GM18861 (cell line): ENCODE measurements around the gene STX2.
"Not testable (repeated sequence)": the region's sequence is repeated elsewhere in the genome, so short reads cannot be mapped to it uniquely, and the experiment has no call there.

Source experiments
- ATAC-seq: cut with Tn5 transposase; IDR thresholded peaks from one replicate; pipeline ENCODE4 v1.9.1; 2021; ENCODE audit not compliant: unreplicated experiment

The STX2 gene

GRCh38 chr12:130803702-130804101 is 35.3 kb downstream of the STX2 start:
- ATAC-seq: no peak

GRCh38 chr12:130800312-130800711 is 38.7 kb downstream of the STX2 start:
- ATAC-seq: no peak

DNA sequence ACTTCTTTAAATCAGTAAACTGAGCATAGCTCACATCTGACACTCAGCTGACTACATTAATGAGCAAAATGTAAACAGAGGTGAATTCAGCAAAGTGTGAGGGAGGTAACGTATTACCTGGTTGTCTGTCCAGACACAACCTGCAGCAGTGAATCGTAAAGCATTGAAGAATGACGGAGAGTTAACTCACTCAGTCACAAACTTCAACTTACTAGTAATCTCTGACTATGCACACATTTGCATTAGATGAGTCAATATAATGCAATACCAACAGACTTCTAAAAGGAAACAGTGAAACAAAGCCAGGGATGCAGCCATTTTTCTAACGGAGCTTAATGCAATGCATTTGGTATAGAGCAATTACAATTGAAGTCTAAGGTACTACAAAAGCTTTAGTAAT is 40.0 kb downstream of the STX2 start:
- no peak for ATAC-seq

DNA sequence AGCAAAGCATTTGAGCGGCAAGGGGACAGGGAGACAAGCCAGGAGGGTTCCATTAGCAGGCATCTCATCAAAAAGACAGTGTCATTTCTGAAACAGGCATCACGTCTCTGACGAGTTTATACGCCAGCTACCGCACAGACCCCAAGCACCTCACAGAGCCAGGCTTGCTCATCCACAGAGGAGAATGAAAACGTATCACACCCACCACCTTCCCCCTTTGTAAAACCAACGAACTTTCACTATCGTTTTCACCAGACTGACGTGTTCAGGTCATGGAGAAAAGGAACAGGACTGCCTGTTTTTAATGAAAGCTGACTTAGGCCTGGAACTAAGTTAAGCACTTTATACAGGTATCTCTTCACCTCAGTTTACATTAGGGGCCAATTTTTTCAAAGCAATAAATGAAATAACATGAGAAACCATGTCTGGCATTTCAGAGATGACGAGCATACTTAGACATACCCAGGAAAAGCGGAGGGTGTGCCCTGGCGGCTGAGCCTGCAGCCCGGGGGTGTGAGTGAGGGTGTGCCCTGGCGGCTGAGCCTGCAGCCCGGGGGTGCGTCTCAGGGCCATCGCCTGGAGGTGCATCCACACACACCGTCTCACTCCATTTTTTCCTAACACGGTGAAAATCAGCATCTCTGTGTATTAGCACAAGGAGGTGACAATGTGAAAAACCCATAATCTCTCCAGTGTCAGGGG is 41.9 kb downstream of the STX2 start:
- peak; percentile 56 for ATAC-seq

DNA sequence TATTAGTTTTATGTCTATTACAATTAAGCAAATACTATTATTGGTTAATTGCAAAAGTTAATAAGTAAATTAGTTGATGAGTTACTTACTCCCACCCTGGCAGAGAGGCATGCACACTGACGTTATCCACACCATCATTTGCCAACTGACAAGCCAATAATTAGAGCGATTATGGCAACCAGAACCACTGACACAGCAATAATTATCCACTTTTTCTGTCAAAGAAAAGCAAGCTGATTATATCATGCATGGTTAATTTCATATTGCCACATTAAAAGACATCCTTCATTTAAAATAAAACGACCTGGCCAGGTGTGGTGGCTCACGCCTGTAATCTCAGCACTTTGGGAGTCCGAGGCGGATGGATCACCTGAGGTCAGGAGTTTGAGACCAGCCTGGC is 43.1 kb downstream of the STX2 start:
- no peak for ATAC-seq

- no peak for ATAC-seq
These were observed 45.5 kb downstream of the STX2 start for GRCh38 chr12:130793554-130793849.

DNA sequence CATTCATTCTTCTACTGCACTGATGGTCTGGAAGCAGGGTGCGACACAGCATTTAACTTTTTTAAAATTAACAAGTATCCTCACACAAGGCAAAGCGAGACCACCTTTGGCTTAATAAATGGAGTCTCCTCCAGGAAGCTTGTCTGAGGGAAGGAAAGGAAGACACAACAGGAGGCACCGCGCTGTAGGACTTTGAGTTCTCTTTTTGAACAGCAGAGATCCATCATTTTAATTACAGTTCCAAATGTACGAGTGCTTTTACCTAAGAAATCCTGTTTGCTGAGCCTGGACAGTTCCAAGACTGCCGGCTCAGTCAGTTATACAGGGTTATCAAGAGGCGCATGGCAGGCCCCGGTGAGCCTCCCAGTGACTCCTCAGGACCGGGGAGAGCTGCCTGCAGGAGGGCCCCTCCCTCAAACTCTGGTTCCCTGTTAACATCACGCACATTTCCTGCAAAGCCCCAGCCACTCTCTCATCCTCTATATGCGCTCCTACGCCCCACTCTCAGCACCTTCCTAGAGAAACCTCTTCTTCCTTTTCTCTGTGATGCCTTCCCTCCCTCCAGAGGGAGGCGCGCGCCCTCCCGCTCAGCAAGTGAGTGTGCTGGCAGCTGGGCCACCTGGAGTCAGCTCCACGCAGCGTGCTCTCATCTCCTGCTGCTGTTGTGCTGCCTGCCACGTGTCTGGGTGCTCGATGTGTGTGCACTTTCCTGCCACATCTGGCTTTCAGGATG is 46.1 kb downstream of the STX2 start:
- no peak for ATAC-seq

DNA sequence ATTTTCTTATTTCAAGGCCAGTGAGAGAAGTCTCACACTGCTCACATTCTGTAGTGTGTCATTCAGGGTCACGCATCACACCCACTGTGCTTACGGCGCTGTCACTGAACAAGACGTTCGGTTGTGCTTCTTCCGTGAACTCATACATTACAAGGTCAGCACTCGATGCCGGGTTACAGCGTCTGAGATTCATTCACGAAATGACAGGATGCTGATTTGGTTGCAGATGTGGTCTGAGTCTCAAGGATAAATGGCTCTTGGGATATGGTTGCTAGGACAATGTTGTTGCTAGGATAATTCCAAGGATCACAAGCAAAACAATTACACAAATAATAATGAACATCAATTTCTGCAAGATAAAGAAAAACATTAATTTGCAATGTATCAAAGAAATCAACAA is 47.4 kb downstream of the STX2 start:
- no peak for ATAC-seq

- ATAC-seq: no peak
These were observed 50.5 kb downstream of the STX2 start for GRCh38 chr12:130788515-130788914.

DNA sequence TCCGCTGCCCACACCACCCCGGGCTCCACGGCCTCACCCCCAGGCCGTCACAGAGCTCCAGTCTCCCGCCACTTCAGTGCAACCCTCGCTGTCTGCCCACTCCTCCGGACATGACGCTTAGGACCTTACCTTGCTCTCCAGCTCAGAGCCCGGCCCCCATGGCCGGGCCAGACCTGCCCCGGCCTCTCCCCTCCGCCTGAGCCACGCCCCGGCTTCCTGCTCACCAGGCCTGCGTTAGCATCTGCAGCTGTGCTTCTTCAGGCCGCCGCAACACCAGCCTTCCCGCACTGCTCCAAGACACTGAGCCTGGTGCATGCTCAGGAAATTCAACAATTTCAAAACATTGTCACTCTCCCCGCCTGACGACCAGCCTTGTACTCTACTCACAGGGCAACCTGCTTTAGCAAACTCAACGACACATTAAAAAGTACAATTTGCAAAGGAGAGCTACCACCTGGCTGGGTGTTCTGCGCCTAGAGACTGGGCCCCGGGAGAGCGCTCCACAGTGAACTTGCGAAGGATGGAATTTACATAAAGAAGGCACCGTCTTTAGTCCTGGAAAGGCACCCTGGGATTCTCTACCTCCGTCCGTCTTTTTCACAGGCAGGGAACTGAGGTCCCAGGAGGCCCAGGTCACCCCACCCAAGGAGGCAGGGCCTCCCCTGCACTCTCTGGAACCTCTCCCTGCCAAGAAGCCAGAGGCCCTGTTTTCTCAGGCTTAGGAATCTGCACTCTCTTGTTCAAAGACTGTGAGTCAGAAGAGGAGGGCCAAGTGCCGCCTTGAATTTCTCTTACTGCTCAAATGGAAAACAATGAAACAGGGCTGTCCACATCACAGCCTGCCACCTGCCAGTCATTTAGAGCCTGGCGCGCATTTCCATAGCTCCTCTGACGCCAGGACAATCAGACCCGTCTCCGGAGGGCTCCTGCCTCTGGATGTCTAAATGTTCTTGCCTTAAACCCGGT is 51.3 kb downstream of the STX2 start:
- ATAC-seq: no peak

GRCh38 chr12:130787041-130787440 is 52.0 kb downstream of the STX2 start:
- no peak for ATAC-seq

DNA sequence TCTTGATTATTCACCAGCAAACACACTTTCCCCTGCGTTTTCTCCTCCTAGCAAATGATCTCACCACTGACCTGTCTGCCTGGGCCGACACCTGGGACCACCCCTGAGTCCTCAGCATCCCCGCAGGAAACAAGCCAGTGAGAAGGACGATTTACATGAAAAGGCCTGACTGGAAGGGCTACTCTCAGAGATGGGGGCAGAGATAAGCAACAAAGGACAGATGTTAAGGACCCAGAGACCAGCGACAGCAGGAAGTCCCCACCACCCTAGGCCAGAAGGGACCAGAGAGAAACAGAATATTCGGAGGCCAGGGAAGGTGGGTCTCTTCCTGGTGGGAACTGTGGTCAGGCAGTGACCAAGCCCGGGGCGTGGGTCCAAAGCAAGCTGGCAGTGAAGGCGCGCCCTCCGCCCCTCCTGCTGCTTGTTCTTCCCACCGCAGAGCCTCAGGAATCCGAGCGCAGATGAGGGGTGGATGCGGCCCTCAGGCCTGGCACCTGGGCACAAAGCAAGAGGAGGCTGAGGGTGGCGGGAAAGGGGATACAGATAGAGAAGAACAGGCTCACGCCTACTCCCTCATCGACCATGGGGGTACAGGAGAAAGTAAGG is 55.8 kb downstream of the STX2 start:
- no peak for ATAC-seq

GRCh38 chr12:130782245-130782644 is 56.8 kb downstream of the STX2 start:
- not testable (repeated sequence) for ATAC-seq

DNA sequence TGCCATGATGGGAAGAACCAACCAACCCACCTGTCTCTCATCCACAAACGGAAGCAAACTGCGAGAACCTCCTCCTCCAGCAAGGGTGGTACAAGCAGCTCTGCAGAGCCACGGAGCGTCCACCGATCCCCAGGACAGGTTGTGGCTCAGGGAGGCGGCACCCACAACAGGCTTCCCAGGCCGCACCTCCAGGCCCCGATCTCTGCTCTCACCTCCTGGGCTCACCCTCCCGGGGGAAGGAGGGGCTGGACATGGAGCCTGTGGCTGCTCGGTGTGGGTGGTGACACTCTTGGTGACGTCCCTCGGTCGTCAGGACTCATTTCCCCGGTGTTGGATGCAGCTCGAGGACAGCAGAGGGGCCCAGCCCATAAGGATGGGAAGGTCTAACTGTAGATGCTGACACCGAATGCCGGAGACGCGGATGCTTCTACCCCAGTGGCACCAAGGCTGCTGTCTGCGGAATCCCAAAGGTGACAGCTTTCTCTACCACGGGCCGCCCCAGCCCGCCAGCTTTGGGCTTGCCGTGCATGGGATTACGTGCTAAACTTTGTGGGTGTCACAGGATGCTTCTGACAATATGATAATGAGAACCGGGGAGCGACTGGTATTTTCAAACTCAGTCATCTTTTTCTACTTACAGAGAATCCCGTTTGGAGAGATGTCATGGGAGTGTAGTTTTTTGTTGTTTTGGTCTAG is 58.0 kb downstream of the STX2 start:
- no peak for ATAC-seq

GRCh38 chr12:130780325-130780724 is 58.7 kb downstream of the STX2 start:
- no peak for ATAC-seq

- no peak for ATAC-seq
These were observed 60.3 kb downstream of the STX2 start for GRCh38 chr12:130778776-130779175.

DNA sequence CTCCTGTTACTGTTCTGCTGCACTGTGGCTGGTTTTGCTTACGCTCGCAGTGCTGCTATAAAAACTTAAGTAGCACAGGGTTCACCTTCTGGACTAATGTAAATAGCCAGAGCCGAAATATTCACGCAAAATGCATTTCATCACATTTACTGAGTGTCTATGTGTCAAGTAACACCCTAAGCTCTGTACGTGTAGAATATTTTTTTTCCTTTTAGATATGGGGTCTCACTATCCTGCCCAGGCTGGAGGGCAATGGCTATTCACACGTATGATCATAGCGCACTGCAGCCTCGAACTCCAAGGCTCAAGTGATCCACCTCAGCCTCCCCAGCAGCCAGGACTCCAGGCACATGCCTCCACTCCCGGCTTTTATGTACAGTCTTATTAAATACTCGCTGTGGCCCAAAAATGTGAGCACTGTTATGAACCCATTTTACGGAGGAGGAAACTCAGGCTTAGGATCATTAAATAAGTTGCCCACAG is 62.2 kb downstream of the STX2 start:
- no peak for ATAC-seq

- ATAC-seq: no peak
These were observed 62.8 kb downstream of the STX2 start for GRCh38 chr12:130775953-130776856.

- no peak for ATAC-seq
These were observed 68.5 kb downstream of the STX2 start for GRCh38 chr12:130770413-130771028.
